Kidney (tissue), 14 donors: Measurements from ENCODE around the gene MRTO4. TPM values are rescaled to one million over a fixed set of nuclear protein-coding genes. Genes with fewer than 3 reads are reported as not detected.
A peak's percentile ranks its signal among the peaks of the same experiment; 100 is the strongest.

ENCODE experiments used
- DNase-seq, 5 donors: peaks; one replicate each; pipeline ENCODE4 v3.0.0-alpha.2; 2013 to 2020
- FAIRE-seq: peaks from 2 replicates; lab custom pipeline; 2012; peaks lifted over from hg19 to GRCh38; lab: Jason Lieb, UNC
- H3K27ac ChIP-seq, 2 donors: one replicate each; pipeline ENCODE4 v1.7.0; 2013; ENCODE audit warnings: low read depth in 2 of 2, low read length in 2 of 2, inconsistent platforms in 1 of 2
- H3K27me3 ChIP-seq: one replicate; pipeline ENCODE4 v1.7.1; 2013; ENCODE audit warnings: low read length, inconsistent platforms; ENCODE audit not compliant: control insufficient read depth, insufficient read depth
- H3K36me3 ChIP-seq, 3 donors: one replicate each; pipeline versions ENCODE4 v1.7.0 to v1.7.1; 2013; ENCODE audit warnings: low read length in 3 of 3, control low read depth in 1 of 3, inconsistent platforms in 1 of 3; ENCODE audit not compliant: insufficient read depth in 3 of 3, control insufficient read depth in 2 of 3
- H3K4me1 ChIP-seq, 3 donors: one replicate each; pipeline versions ENCODE4 v1.7.0 to v1.7.1; 2013; ENCODE audit warnings: low read length in 3 of 3, inconsistent platforms in 1 of 3, low read depth in 1 of 3; ENCODE audit not compliant: control insufficient read depth in 2 of 3, insufficient read depth in 2 of 3
- H3K4me3 ChIP-seq, 3 donors: one replicate each; pipeline versions ENCODE4 v1.7.0 to v1.8.1; 2013; ENCODE audit warnings: low read length in 3 of 3, control low read depth in 1 of 3, inconsistent platforms in 1 of 3
- H3K9ac ChIP-seq, 3 donors: one replicate each; pipeline versions ENCODE4 v1.7.0 to v1.7.1; 2013; ENCODE audit warnings: low read length in 3 of 3, control low read depth in 1 of 3, inconsistent platforms in 1 of 3
- H3K9me3 ChIP-seq, 3 donors: one replicate each; pipeline versions ENCODE4 v1.7.0 to v1.7.1; 2013; ENCODE audit warnings: low read length in 3 of 3, control low read depth in 1 of 3, inconsistent platforms in 1 of 3; ENCODE audit not compliant: control insufficient read depth in 2 of 3, insufficient read depth in 1 of 3
- CTCF ChIP-seq: IDR thresholded peaks from 3 replicates; pipeline ENCODE4 v1.5.1; 2012; ENCODE audit warnings: mild to moderate bottlenecking, moderate library complexity, borderline replicate concordance; ENCODE audit not compliant: insufficient read depth; ENCODE audit errors: extremely low read depth
- intact Hi-C: fragments of 100-400 bp; cut with DNase I; formaldehyde crosslinking; loops from one replicate; pipeline ENCODE4 v1.11.1; 2022
- polyA plus RNA-seq: library from polyadenylated mRNA; stranded (reverse); fragments of 350-450 nt; fragmentation: Illumina TruSeq; extraction: RNeasy Lipid Tissue Mini Kit (QIAGEN cat#74804); gene quantifications from one replicate; pipeline ENCODE4 v1.2.3, GENCODE V29; 2014; ENCODE audit warnings: low read depth, low replicate concordance; ENCODE audit not compliant: insufficient read depth
- total RNA-seq: library from RNA; stranded (reverse); fragmentation: NEBNext Ultra II Directional; extraction: Animal tissue kit (Norgen Biotek cat#: 25700); gene quantifications from one replicate; pipeline ENCODE4 v1.2.1, GENCODE V29; 2021
- donor health status: control.
- donor health status: control.
- donor health status: control.
- donor health status: control.
- donor health status: control.
- donor health status: DM: yes; HTN: yes; CAD: no.
- donor health status: Normal renal cell carcinoma (clear cell type).

The MRTO4 gene
- total and polyA plus RNA-seq, 2 donors from 2014 or later: 18.6 to 24.5 TPM

GRCh38 chr1:19209990-19210771, 41.4 kb upstream of the MRTO4 start, which contains the start of gene UBR4:
Gene UBR4 (minus strand): TSS chr1:19210266. CDS start chr1:19210248, 18 bp downstream.
- intact Hi-C loops: no loop called here
- Histone ChIP-seq H3K36me3 (peaks cover 0 to 3% (median 2%) of the 10 kb centered on the region in 3 donors), H3K27ac (peak within 1 kb of the TSS; percentile 79 to 92), H3K4me1 (peaks cover 2 to 29% (median 14%) of the 10 kb centered on the region in 3 donors), H3K27me3 (no peaks in the 10 kb centered on the region), H3K4me3 (peak within 1 kb of the TSS; percentile 71 to 96 (median 82)), H3K9me3 (no peaks in the 10 kb centered on the region), H3K9ac (peak within 1 kb of the TSS; percentile 87 to 92 (median 91))
- no peak for TF ChIP-seq CTCF
- DNase-seq (peak; percentile 96 to 98 (median 97)), FAIRE-seq (no peak)

DNA sequence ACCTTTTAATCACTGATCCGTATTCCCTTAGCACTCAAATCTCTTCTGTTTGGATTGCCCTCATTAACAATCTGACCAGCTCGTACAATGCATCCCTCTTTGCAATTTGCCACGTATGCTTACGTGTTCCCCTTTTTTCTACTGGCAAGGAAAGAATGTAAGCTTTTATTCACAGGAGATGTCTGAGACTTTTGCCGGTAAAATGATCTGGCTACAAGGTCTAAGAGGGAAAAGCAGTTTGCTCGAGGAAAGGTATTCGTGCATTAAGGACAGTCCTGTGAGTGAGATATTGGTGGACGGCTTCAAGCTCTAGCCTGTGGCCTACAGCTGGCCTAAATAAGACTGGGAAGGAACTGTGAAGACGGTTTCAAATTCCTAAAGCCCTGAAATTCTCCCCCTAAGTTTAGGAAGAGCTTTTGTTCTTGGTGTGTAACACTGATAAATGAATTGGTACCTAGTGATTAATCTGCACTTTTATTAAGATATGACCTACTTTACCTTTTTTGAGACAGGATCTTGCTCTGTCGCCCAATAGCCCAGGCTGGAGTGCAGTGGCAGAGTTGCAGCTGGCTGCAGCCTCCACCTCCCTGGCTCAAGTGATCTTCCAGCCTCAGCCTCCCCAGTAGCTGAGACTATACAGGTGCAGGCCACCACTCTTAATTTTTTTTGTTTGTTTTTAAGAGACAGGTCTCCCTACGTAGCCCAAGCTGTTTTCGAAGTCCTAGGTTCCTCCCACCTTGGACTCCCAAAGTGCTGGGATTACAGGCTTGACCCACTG, 40.6 kb upstream of the MRTO4 start:
- Histone ChIP-seq H3K9me3 (no peaks in the 10 kb centered on the region), H3K36me3 (peaks cover 0 to 3% (median 2%) of the 10 kb centered on the region in 3 donors), H3K27ac (peak overlapping the region; percentile 79 to 92), H3K4me3 (peak overlapping the region; percentile 71 to 96 (median 82)), H3K4me1 (peaks cover 2 to 22% (median 14%) of the 10 kb centered on the region in 3 donors), H3K9ac (peak overlapping the region; percentile 4 to 92 (median 87)), H3K27me3 (no peaks in the 10 kb centered on the region)
- peak in 2 of 5 donors; percentile 31 to 59 for DNase-seq
- TF ChIP-seq CTCF: no peak
- no peak for FAIRE-seq
- intact Hi-C loops: no loop called here

- peaks cover 0 to 3% (median 2%) of the 10 kb centered on the region in 3 donors for H3K36me3 ChIP-seq
- H3K4me1 ChIP-seq: peaks cover 2 to 22% (median 8%) of the 10 kb centered on the region in 3 donors
- H3K27ac ChIP-seq: no peak overlapping the region
- intact Hi-C loops: no loop called here
- no peaks in the 10 kb centered on the region for H3K27me3 ChIP-seq
- FAIRE-seq (no peak), DNase-seq (no peak)
- H3K4me3 ChIP-seq: no peak overlapping the region
- TF ChIP-seq CTCF: no peak
- peak overlapping the region in 1 of 3 donors; percentile 32 for H3K9ac ChIP-seq
- no peaks in the 10 kb centered on the region for H3K9me3 ChIP-seq
These were observed 39.4 kb upstream of the MRTO4 start for GRCh38 chr1:19212167-19212566.
